Left lung (tissue), 10 donors: ENCODE data around the gene ALKBH3. TPM values are rescaled to one million over a fixed set of nuclear protein-coding genes. Genes with fewer than 3 reads are reported as not detected.

Experiments used
- ATAC-seq: fragments of 200-7000 bp; cut with Tn5 transposase; one replicate; pipeline ENCODE4 v1.9.1; 2020; ENCODE audit warnings: moderate library complexity
- DNase-seq, 4 donors: peaks; one replicate each; pipeline ENCODE4 v3.0.0-alpha.2; 2013 to 2020
- H3K27ac ChIP-seq, 2 donors: fragments of 200-600 bp; sonication (generic) in 1 of 2; one replicate each; pipeline versions ENCODE4 v1.5.0 to v1.8.0; 2020 to 2021
- H3K27me3 ChIP-seq, 2 donors: fragments of 200-600 bp; sonication (generic) in 1 of 2; one replicate each; pipeline versions ENCODE4 v1.5.0 to v1.8.0; 2020 to 2021
- H3K36me3 ChIP-seq, 2 donors: fragments of 200-600 bp; sonication (generic) in 1 of 2; one replicate each; pipeline versions ENCODE4 v1.5.0 to v1.8.0; 2020 to 2021
- H3K4me1 ChIP-seq, 2 donors: fragments of 200-600 bp; one replicate each; pipeline ENCODE4 v1.8.0; 2021
- H3K4me3 ChIP-seq, 2 donors: fragments of 200-600 bp; sonication (generic) in 1 of 2; one replicate each; pipeline versions ENCODE4 v1.5.0 to v1.8.0; 2020 to 2021; ENCODE audit warnings: mild to moderate bottlenecking in 1 of 2
- H3K9me3 ChIP-seq, 2 donors: fragments of 200-600 bp; sonication (generic) in 1 of 2; one replicate each; pipeline versions ENCODE4 v1.5.0 to v1.8.0; 2020 to 2021
- CTCF ChIP-seq, 2 donors: fragments of 200-600 bp; sonication (generic) in 1 of 2; IDR thresholded peaks; one replicate each; pipeline versions ENCODE4 v1.5.0 to v1.8.0; 2021; ENCODE audit warnings: antibody characterized with exemption in 2 of 2
- intact Hi-C, 2 donors: fragments of 100-400 bp; cut with DNase I; formaldehyde crosslinking; loops; one replicate each; pipeline versions ENCODE4 v1.11.2 to v1.14.2; 2022
- polyA plus RNA-seq, 6 donors: library from polyadenylated mRNA; unstranded; fragments of 120-200 nt; gene quantifications; one replicate each; pipeline ENCODE4 v1.2.1, GENCODE V29; 2013; ENCODE audit not compliant: insufficient read length in 6 of 6
- total RNA-seq, 2 donors: library from RNA; stranded (reverse); fragmentation: NEBNext Ultra II Directional; extraction: Animal tissue kit (Norgen Biotek cat#: 25700); gene quantifications; one replicate each; pipeline ENCODE4 v1.2.1, GENCODE V29; 2021
- donor health status: DM: no; HTN: yes; CAD: no.
- donor health status: DM: no; HTN: no; CAD: no.

ALKBH3 gene
- total and polyA plus RNA-seq, 8 donors, result 28.8 to 43.3 (median 40.1) TPM

- intact Hi-C loops, result no loop called here
- no peak for DNase-seq
- Histone ChIP-seq H3K36me3 (no peaks in the 10 kb centered on the region), H3K4me1 (peaks cover 0 to under 1% of the 10 kb centered on the region in 2 donors), H3K27ac (no peak overlapping the region), H3K27me3 (peaks cover 0 to 4% of the 10 kb centered on the region in 2 donors), H3K4me3 (no peak overlapping the region), H3K9me3 (no peaks in the 10 kb centered on the region)
- ATAC-seq, result no peak
- TF ChIP-seq CTCF (IDR thresholded peaks at IDR 0.05), result no peak
These were observed 50.5 kb downstream of the ALKBH3 start for GRCh38 chr11:43930868-43931716.

- TF ChIP-seq CTCF (IDR thresholded peaks at IDR 0.05), result no peak
- no peak overlapping the region for H3K4me3 ChIP-seq
- H3K27me3 ChIP-seq, result peaks cover 0 to 4% of the 10 kb centered on the region in 2 donors
- no peaks in the 10 kb centered on the region for H3K4me1 ChIP-seq
- no peaks in the 10 kb centered on the region for H3K36me3 ChIP-seq
- H3K27ac ChIP-seq, result no peak overlapping the region
- DNase-seq (peak in 2 of 4 donors; percentile 49 to 76), ATAC-seq (no peak)
- intact Hi-C loops, result no loop called here
- no peaks in the 10 kb centered on the region for H3K9me3 ChIP-seq
These were observed 51.0 kb downstream of the ALKBH3 start for GRCh38 chr11:43931717-43932039.

- Histone ChIP-seq H3K27me3 (peaks cover 0 to 4% of the 10 kb centered on the region in 2 donors), H3K9me3 (no peaks in the 10 kb centered on the region), H3K4me1 (no peaks in the 10 kb centered on the region), H3K4me3 (no peak overlapping the region), H3K27ac (no peak overlapping the region), H3K36me3 (no peaks in the 10 kb centered on the region)
- DNase-seq (no peak), ATAC-seq (no peak)
- intact Hi-C loops, result no loop called here
- TF ChIP-seq CTCF (IDR thresholded peaks at IDR 0.05), result no peak
These were observed 52.6 kb downstream of the ALKBH3 start for GRCh38 chr11:43933226-43933607.

- Histone ChIP-seq H3K4me3 (no peak overlapping the region), H3K9me3 (no peaks in the 10 kb centered on the region), H3K36me3 (no peaks in the 10 kb centered on the region), H3K4me1 (no peaks in the 10 kb centered on the region), H3K27ac (no peak overlapping the region), H3K27me3 (peaks cover 0 to 4% of the 10 kb centered on the region in 2 donors)
- DNase-seq, result peak in 2 of 4 donors; percentile 81 to 89
- ATAC-seq, result peak; percentile 29
- no peak for TF ChIP-seq CTCF (IDR thresholded peaks at IDR 0.05)
- intact Hi-C loops, result no loop called here
These were observed 53.2 kb downstream of the ALKBH3 start for GRCh38 chr11:43933608-43934551.
